GM10847 (cell line): Measurements from ENCODE around the gene SND1.

Experiments
- POLR2A ChIP-seq: IDR thresholded peaks from 2 replicates; pipeline ENCODE4 v1.6.1; 2011; ENCODE audit not compliant: insufficient read length; ENCODE audit errors: extremely low read depth

Gene SND1

GRCh38 chr7:127699853-127700252 lies 47.9 kb downstream of the SND1 start:
- no peak for TF ChIP-seq POLR2A

GRCh38 chr7:127702052-127702652 lies 50.2 kb downstream of the SND1 start:
- TF ChIP-seq POLR2A = no peak

GRCh38 chr7:127702938-127703337 lies 50.9 kb downstream of the SND1 start:
- no peak for TF ChIP-seq POLR2A

GRCh38 chr7:127704211-127704610 lies 52.2 kb downstream of the SND1 start:
- no peak for TF ChIP-seq POLR2A

GRCh38 chr7:127705461-127705959 lies 53.5 kb downstream of the SND1 start:
- no peak for TF ChIP-seq POLR2A

GRCh38 chr7:127706766-127707165 lies 54.8 kb downstream of the SND1 start:
- TF ChIP-seq POLR2A = no peak

GRCh38 chr7:127708201-127708600 lies 56.2 kb downstream of the SND1 start:
- TF ChIP-seq POLR2A = no peak

GRCh38 chr7:127708788-127709187 lies 56.8 kb downstream of the SND1 start:
- no peak for TF ChIP-seq POLR2A

- TF ChIP-seq POLR2A = no peak
Observed at GRCh38 chr7:127710635-127711034, 58.6 kb downstream of the SND1 start.

- TF ChIP-seq POLR2A = no peak
Observed at GRCh38 chr7:127711872-127712271, 59.9 kb downstream of the SND1 start.

- TF ChIP-seq POLR2A = no peak
Observed at GRCh38 chr7:127713006-127713405, 61.0 kb downstream of the SND1 start.

- no peak for TF ChIP-seq POLR2A
Observed at GRCh38 chr7:127713758-127714157, 61.8 kb downstream of the SND1 start.

- TF ChIP-seq POLR2A = no peak
Observed at GRCh38 chr7:127715272-127715671, 63.3 kb downstream of the SND1 start.

GRCh38 chr7:127715901-127716300 lies 63.9 kb downstream of the SND1 start:
- TF ChIP-seq POLR2A = no peak

GRCh38 chr7:127717502-127718339 lies 65.7 kb downstream of the SND1 start:
- no peak for TF ChIP-seq POLR2A

- TF ChIP-seq POLR2A = no peak
Observed at GRCh38 chr7:127718340-127718679, 66.3 kb downstream of the SND1 start.
